DND-41 (cell line): ENCODE measurements around the gene OR52H1.

ENCODE experiments used
- ATAC-seq: fragments of 200-7000 bp; cut with Tn5 transposase; 3 replicates; pipeline ENCODE4 v1.9.1; 2021; ENCODE audit warnings: low read depth; ENCODE audit not compliant: insufficient read depth
- DNase-seq: peaks from one replicate; pipeline ENCODE4 v3.0.0-alpha.2; 2020
- H2AFZ ChIP-seq: 2 replicates; pipeline ENCODE4 v1.6.0; 2012; ENCODE audit warnings: low read depth, low read length
- H3K27ac ChIP-seq: 2 replicates; pipeline ENCODE4 v1.5.1; 2012; ENCODE audit warnings: low read length, inconsistent platforms
- H3K27me3 ChIP-seq: fragments of 200-600 bp; sonication (generic); 2 replicates; pipeline ENCODE4 v1.6.0; 2012; ENCODE audit warnings: low read length, mild to moderate bottlenecking, inconsistent platforms; ENCODE audit not compliant: insufficient read depth, poor library complexity
- H3K36me3 ChIP-seq: 2 replicates; pipeline ENCODE4 v1.5.1; 2012; ENCODE audit warnings: low read length, inconsistent platforms; ENCODE audit not compliant: insufficient read depth
- H3K4me1 ChIP-seq: 2 replicates; pipeline ENCODE4 v1.5.1; 2012; ENCODE audit warnings: mild to moderate bottlenecking, low read length; ENCODE audit not compliant: insufficient read depth
- H3K4me2 ChIP-seq: 2 replicates; pipeline ENCODE4 v1.6.0; 2012; ENCODE audit warnings: mild to moderate bottlenecking, moderate library complexity, low read length, inconsistent platforms; ENCODE audit not compliant: insufficient read depth
- H3K4me3 ChIP-seq, 2 experiments: fragments of 200-600 bp in 1 of 2; shearing (Covaris generic) in 1 of 2; 2 replicates each; pipeline ENCODE4 v1.5.1; 2012 to 2016; ENCODE audit warnings: inconsistent platforms in 2 of 2, low read length in 2 of 2, mild to moderate bottlenecking in 2 of 2, low read depth in 1 of 2, moderate library complexity in 1 of 2
- H3K79me2 ChIP-seq: 2 replicates; pipeline ENCODE4 v1.6.0; 2012; ENCODE audit warnings: low read length, inconsistent platforms; ENCODE audit not compliant: insufficient read depth
- H3K9ac ChIP-seq: 2 replicates; pipeline ENCODE4 v1.6.0; 2012; ENCODE audit warnings: low read depth, mild to moderate bottlenecking, inconsistent platforms, low read length, moderate library complexity
- H3K9me3 ChIP-seq: 2 replicates; pipeline ENCODE4 v1.5.1; 2012; ENCODE audit warnings: low read length, moderate library complexity, mild to moderate bottlenecking, inconsistent platforms; ENCODE audit not compliant: insufficient read depth, severe bottlenecking
- H4K20me1 ChIP-seq: 2 replicates; pipeline ENCODE4 v1.6.0; 2012; ENCODE audit warnings: low read length; ENCODE audit not compliant: insufficient read depth
- EZH2 ChIP-seq: IDR thresholded peaks from 3 replicates; pipeline ENCODE4 v1.6.1; 2012; ENCODE audit warnings: borderline replicate concordance, low read depth, mild to moderate bottlenecking, moderate library complexity, low read length, inconsistent platforms; ENCODE audit not compliant: severe bottlenecking
- TF ChIP-seq, protein P1 (sequence below): IDR thresholded peaks from 2 replicates; pipeline ENCODE4 v1.5.1; 2012; ENCODE audit warnings: borderline replicate concordance, low read length, moderate library complexity, mild to moderate bottlenecking; ENCODE audit not compliant: poor library complexity, severe bottlenecking; ENCODE audit errors: extremely low read depth

Gene OR52H1

GRCh38 chr11:5507177-5507932, 41.0 kb downstream of the OR52H1 start:
- H4K20me1 ChIP-seq, result no peaks in the 10 kb centered on the region
- peaks cover 14% of the 10 kb centered on the region for H3K27me3 ChIP-seq
- H3K27ac ChIP-seq, result no peak overlapping the region
- H3K9ac ChIP-seq, result no peak overlapping the region
- H2AFZ ChIP-seq, result no peak overlapping the region
- H3K9me3 ChIP-seq, result no peaks in the 10 kb centered on the region
- H3K4me1 ChIP-seq, result no peaks in the 10 kb centered on the region
- no peak for ATAC-seq
- no peak overlapping the region for H3K4me2 ChIP-seq
- TF ChIP-seq, protein P1, sequence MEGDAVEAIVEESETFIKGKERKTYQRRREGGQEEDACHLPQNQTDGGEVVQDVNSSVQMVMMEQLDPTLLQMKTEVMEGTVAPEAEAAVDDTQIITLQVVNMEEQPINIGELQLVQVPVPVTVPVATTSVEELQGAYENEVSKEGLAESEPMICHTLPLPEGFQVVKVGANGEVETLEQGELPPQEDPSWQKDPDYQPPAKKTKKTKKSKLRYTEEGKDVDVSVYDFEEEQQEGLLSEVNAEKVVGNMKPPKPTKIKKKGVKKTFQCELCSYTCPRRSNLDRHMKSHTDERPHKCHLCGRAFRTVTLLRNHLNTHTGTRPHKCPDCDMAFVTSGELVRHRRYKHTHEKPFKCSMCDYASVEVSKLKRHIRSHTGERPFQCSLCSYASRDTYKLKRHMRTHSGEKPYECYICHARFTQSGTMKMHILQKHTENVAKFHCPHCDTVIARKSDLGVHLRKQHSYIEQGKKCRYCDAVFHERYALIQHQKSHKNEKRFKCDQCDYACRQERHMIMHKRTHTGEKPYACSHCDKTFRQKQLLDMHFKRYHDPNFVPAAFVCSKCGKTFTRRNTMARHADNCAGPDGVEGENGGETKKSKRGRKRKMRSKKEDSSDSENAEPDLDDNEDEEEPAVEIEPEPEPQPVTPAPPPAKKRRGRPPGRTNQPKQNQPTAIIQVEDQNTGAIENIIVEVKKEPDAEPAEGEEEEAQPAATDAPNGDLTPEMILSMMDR, result peak; percentile 2
- TF ChIP-seq EZH2, result no peak
- H3K79me2 ChIP-seq, result no peaks in the 10 kb centered on the region
- no peak overlapping the region for H3K4me3 ChIP-seq
- H3K36me3 ChIP-seq, result no peaks in the 10 kb centered on the region
- no peak for DNase-seq

DNA sequence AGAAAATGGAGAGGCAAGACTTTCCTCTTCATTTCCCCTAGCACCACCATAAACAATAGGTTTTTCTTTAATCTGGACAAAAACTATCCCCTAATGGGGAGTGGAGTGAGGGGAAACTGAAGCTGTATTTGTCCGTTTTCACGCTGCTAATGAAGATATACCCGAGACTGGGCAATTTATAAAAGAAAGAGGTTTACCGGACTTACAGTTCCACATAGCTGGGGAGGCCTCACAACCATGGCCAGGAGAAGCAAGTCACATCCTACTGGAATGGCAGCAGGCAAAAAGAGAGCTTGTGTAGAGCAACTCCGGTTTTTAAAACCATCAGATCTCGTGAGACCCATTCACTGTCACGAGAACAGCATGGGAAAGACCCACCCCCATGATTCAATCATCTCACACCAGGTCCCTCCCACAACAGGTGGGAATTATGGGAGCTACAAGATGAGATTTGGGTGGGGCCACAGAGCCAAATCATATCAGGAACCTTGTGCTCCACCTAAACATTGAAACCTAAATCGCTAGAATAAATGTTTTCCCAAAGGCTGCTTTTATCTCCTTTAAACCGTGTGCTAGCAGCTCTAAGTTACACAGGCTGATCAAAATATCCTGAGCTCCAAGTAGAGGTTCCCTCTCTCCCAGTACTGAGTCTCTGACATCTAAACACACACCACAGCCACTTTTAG, 42.8 kb downstream of the OR52H1 start:
- H3K4me1 ChIP-seq, result no peaks in the 10 kb centered on the region
- H3K79me2 ChIP-seq, result no peaks in the 10 kb centered on the region
- peaks cover 17% of the 10 kb centered on the region for H3K27me3 ChIP-seq
- H2AFZ ChIP-seq, result no peak overlapping the region
- no peak overlapping the region for H3K9ac ChIP-seq
- ATAC-seq (no peak), DNase-seq (no peak)
- no peak overlapping the region for H3K27ac ChIP-seq
- no peak overlapping the region for H3K4me2 ChIP-seq
- H3K4me3 ChIP-seq, result no peak overlapping the region
- no peaks in the 10 kb centered on the region for H4K20me1 ChIP-seq
- H3K9me3 ChIP-seq, result no peaks in the 10 kb centered on the region
- no peak for TF ChIP-seq EZH2
- TF ChIP-seq, protein P1, result no peak
- no peaks in the 10 kb centered on the region for H3K36me3 ChIP-seq

DNA sequence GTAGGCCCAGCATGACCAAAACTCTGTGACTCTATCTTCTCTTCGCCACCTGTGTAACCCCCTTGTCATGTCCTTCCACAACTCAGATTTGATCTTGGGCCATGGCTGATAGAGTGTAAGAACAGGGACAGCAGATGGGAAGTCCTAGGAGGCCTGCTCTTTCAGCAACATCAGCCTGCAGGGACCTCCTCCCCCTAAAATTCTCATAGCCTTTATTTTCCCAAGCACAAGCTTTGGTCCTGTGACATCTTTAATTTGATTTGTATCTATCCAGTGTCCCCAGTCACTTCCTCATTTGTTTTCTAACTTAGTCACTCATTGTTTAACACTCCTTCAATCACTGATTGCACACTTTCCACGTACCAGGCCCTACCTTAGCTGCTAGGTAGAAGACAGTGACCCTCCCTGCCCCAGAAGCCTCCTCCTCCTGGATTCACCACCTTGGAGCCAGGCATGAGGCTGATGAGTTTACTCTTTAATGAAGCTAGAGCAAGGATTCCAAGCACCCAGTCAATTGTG, 43.9 kb downstream of the OR52H1 start:
- Histone ChIP-seq H3K27me3 (peaks cover 14% of the 10 kb centered on the region), H3K4me3 (no peak overlapping the region), H4K20me1 (no peaks in the 10 kb centered on the region), H3K4me2 (no peak overlapping the region), H3K4me1 (no peaks in the 10 kb centered on the region), H3K79me2 (no peaks in the 10 kb centered on the region), H3K9ac (no peak overlapping the region), H3K9me3 (no peaks in the 10 kb centered on the region), H3K36me3 (no peaks in the 10 kb centered on the region), H2AFZ (no peak overlapping the region), H3K27ac (no peak overlapping the region)
- TF ChIP-seq, protein P1, result no peak
- no peak for TF ChIP-seq EZH2
- DNase-seq, result no peak
- ATAC-seq, result no peak
